HUES64 (cell line): ENCODE results near the gene WDCP.
"Not testable (repeated sequence)": the region's sequence is repeated elsewhere in the genome, so short reads cannot be mapped to it uniquely, and the experiment has no call there.

Experiments
- H3K27ac ChIP-seq: 2 replicates; pipeline ENCODE4 v1.7.0; 2013; ENCODE audit warnings: low read depth, low read length, inconsistent platforms
- H3K27me3 ChIP-seq: 2 replicates; pipeline ENCODE4 v1.6.1; 2013; ENCODE audit warnings: mild to moderate bottlenecking, low read length; ENCODE audit not compliant: insufficient read depth
- H3K36me3 ChIP-seq: 2 replicates; pipeline ENCODE4 v1.6.1; 2013; ENCODE audit warnings: mild to moderate bottlenecking, low read length; ENCODE audit not compliant: insufficient read depth
- H3K4me1 ChIP-seq: 2 replicates; pipeline ENCODE4 v1.6.1; 2013; ENCODE audit warnings: mild to moderate bottlenecking, low read length, moderate library complexity; ENCODE audit not compliant: insufficient read depth
- H3K4me3 ChIP-seq: 2 replicates; pipeline ENCODE4 v1.5.1; 2013; ENCODE audit warnings: mild to moderate bottlenecking, low read length, moderate library complexity
- H3K9ac ChIP-seq: 2 replicates; pipeline ENCODE4 v1.6.1; 2013; ENCODE audit warnings: mild to moderate bottlenecking, low read depth, low read length
- H3K9me3 ChIP-seq: 2 replicates; pipeline ENCODE4 v1.6.1; 2013; ENCODE audit warnings: low read depth, low read length; ENCODE audit not compliant: insufficient read depth
- WGBS: fragments of 150-250, 120-280 bp; methylation state at CpG from one replicate; pipeline ENCODE4 v1.1.7; 2013; ENCODE audit warnings: missing lambda C conversion rate; 5-methylcytosine and 5-hydroxymethylcytosine counted together

WDCP gene

GRCh38 chr2:24021122-24021998 is 25.8 kb downstream of the WDCP start:
- Histone ChIP-seq H3K36me3 (peaks cover 14% of the 10 kb centered on the region; the same call in 1 of the 2 replicates), H3K9me3 (no peaks in the 10 kb centered on the region), H3K27me3 (no peaks in the 10 kb centered on the region), H3K27ac (no peak overlapping the region), H3K4me3 (no peak overlapping the region), H3K4me1 (peaks cover 20% of the 10 kb centered on the region), H3K9ac (no peak overlapping the region)
- WGBS = 80% methylated on average over 19 of the region's 19 CpGs

- 84% methylated on average over 4 of the region's 4 CpGs for WGBS
- Histone ChIP-seq H3K36me3 (peaks cover 14% of the 10 kb centered on the region; the same call in 1 of the 2 replicates), H3K9me3 (no peaks in the 10 kb centered on the region), H3K27ac (no peak overlapping the region), H3K27me3 (no peaks in the 10 kb centered on the region), H3K9ac (no peak overlapping the region), H3K4me1 (peaks cover 23% of the 10 kb centered on the region), H3K4me3 (no peak overlapping the region)
Observed at GRCh38 chr2:24020244-24020643, 26.9 kb downstream of the WDCP start.

GRCh38 chr2:24019729-24020128 is 27.5 kb downstream of the WDCP start:
- Histone ChIP-seq H3K36me3 (peaks cover 14% of the 10 kb centered on the region; the same call in 1 of the 2 replicates), H3K4me1 (peaks cover 18% of the 10 kb centered on the region), H3K27me3 (no peaks in the 10 kb centered on the region), H3K4me3 (no peak overlapping the region), H3K9ac (no peak overlapping the region), H3K27ac (no peak overlapping the region), H3K9me3 (no peaks in the 10 kb centered on the region)
- 97% methylated on average over 5 of the region's 5 CpGs for WGBS

DNA sequence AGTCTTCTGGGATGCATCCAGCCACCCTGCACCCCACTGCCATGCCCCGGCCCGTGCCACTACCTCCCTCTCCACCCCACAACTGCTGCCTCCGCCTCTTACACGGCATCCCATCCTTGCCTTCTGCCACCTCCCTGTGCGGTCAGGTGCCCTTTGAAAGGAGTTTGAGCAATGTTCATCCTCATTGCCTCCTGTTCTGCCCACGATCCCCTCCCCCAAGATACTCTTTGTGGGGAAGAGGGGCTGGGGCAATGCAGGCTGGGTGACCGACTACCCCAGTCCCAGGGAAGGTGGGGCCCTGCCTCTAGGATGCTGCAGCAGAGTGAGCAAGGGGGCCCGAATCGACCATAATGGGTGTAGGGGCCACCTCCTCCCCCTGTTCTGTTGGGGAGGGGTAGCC is 28.9 kb downstream of the WDCP start:
- Histone ChIP-seq H3K4me1 (peaks cover 13% of the 10 kb centered on the region; the same call in 1 of the 2 replicates), H3K9me3 (no peaks in the 10 kb centered on the region), H3K36me3 (peaks cover 7% of the 10 kb centered on the region; the same call in 1 of the 2 replicates), H3K4me3 (no peak overlapping the region), H3K27me3 (no peaks in the 10 kb centered on the region), H3K27ac (no peak overlapping the region), H3K9ac (no peak overlapping the region)
- WGBS = 83% methylated on average over 9 of the region's 9 CpGs

DNA sequence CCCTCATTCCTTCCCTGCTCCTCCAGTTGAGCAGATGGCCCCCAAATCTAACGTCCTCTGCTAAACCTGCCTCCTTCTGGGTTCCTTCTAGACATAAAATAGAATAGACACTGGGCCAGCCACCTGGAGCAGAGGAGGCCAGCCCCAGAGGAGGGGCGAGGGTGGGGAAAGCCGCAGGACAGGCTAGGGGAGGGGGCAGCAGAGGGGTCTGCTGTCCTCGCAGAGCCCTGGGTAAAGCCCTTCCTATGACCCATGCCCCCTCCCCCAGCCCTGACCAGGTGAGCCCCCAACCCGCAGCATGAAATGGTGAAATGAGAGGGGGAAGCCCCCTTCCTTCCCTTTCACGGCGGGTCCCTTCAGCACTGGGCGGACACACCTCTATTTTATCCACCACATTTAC is 29.5 kb downstream of the WDCP start:
- Histone ChIP-seq H3K4me1 (peaks cover 13% of the 10 kb centered on the region; the same call in 1 of the 2 replicates), H3K27ac (no peak overlapping the region), H3K9ac (no peak overlapping the region), H3K9me3 (no peaks in the 10 kb centered on the region), H3K27me3 (no peaks in the 10 kb centered on the region), H3K4me3 (no peak overlapping the region), H3K36me3 (peaks cover 3% of the 10 kb centered on the region; the same call in 1 of the 2 replicates)
- 86% methylated on average over 7 of the region's 8 CpGs for WGBS

DNA sequence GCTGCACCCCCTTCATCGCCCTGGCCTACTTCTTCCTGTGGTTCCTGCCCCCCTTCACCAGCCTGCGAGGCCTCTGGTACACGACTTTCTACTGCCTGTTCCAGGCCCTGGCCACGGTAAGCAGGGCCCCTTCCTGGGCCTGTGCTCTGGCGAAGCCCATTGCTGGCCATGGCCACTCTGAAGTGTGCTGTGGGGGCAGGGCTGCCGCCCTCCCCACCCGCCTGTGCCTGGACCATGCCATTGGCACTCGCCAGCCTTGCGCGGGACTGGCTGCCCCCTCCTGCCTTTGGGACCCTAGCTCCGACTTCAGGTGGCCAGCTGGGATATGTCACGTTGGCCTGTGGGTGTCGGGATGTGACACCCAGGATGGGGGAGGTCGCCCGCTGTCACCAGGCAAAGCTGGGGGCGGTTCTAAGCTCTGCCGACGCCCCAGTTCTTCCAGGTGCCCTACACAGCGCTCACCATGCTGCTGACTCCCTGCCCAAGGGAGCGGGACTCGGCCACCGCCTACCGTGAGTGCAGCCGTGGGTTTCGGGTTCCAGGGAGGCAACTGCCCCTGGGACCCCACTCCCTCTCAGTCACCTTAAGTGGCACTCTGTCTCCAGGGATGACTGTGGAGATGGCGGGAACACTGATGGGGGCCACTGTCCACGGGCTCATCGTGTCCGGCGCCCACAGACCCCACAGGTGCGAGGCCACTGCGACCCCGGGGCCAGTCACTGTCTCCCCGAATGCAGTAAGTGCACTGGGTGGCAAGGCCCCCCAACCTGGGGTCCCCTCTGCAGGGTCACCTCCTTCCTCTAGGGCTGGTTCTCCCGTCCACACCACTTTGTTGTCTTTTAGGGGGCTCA is 30.1 kb downstream of the WDCP start:
- no peak overlapping the region for H3K4me3 ChIP-seq
- H3K27ac ChIP-seq = no peak overlapping the region
- WGBS = 92% methylated on average over 35 of the region's 35 CpGs
- no peak overlapping the region for H3K9ac ChIP-seq
- H3K27me3 ChIP-seq = no peaks in the 10 kb centered on the region
- H3K9me3 ChIP-seq = no peaks in the 10 kb centered on the region
- peaks cover 13% of the 10 kb centered on the region; the same call in 1 of the 2 replicates for H3K4me1 ChIP-seq
- H3K36me3 ChIP-seq = no peaks in the 10 kb centered on the region

DNA sequence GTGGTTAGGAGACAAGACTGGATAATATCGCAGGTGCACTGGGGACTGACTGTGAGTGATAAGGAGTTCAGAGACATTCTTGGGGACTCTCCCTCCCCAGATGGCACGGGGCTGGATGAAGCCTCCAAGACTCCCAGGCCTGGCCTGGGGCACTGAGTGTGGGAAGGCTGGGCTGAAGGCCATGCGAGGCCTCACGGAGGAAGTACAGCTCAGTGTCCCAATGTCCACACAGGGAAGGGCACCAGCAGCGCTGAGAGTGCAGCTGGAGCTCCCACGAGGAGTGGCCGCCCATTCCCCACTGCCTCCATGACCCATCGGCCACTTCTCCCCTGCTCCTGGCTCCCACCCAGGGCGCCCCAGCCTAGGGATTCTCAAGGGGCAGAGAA is 30.8 kb downstream of the WDCP start:
- peak overlapping the region; percentile 40; the same call in 1 of the 2 replicates for H3K27ac ChIP-seq

GRCh38 chr2:24015562-24016375 is 31.4 kb downstream of the WDCP start:
- H3K9ac ChIP-seq = no peak overlapping the region
- H3K4me3 ChIP-seq = no peak overlapping the region
- H3K27ac ChIP-seq = peak overlapping the region; percentile 40; the same call in 1 of the 2 replicates

More for the DNA sequence above, 30.8 kb downstream of the WDCP start:
- no peak overlapping the region for H3K4me3 ChIP-seq
- H3K4me1 ChIP-seq = peaks cover 13% of the 10 kb centered on the region; the same call in 1 of the 2 replicates
- no peaks in the 10 kb centered on the region for H3K27me3 ChIP-seq
- no peaks in the 10 kb centered on the region for H3K36me3 ChIP-seq
- 89% methylated on average over 9 of the region's 9 CpGs for WGBS
- H3K9me3 ChIP-seq = no peaks in the 10 kb centered on the region
- H3K9ac ChIP-seq = no peak overlapping the region

GRCh38 chr2:24014902-24015301 is 32.3 kb downstream of the WDCP start:
- H3K27ac ChIP-seq = not testable (repeated sequence)

More at GRCh38 chr2:24015562-24016375, 31.4 kb downstream of the WDCP start:
- no peaks in the 10 kb centered on the region for H3K36me3 ChIP-seq
- H3K9me3 ChIP-seq = no peaks in the 10 kb centered on the region
- peaks cover 2% of the 10 kb centered on the region; the same call in 1 of the 2 replicates for H3K27me3 ChIP-seq
- peaks cover 15% of the 10 kb centered on the region; the same call in 1 of the 2 replicates for H3K4me1 ChIP-seq
- WGBS = 61% methylated on average over 11 of the region's 11 CpGs

DNA sequence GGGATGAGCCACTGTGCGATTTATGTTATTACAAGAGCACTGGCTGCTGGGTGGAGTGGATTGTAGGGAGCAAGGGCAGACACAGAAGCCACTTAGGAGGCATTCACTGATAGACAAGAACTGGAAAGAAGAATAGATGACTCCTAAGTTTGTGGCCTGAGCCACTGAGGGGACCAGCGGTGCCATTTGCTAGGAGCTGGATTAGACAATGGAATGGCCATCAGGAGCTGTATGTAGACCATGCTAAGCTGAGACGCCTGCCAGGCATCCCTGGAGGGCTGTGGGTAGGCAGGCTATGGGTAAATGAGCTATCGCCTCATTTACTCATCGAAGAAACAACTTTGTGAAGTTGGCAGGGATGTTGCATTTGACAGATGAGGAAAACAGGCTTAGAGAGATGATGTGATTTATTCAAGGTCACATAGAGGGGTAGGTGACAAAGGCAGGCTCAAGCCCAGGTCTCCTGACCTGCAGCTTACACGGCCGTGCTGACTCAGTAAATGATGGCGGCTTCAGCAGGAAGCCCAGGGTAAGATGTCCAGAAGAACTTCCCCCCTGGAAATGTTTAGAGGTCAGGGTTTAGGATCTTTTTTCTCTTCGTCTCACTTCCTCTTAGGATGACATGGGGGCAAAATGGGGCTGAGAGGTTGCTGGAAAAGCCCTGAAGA is 34.5 kb downstream of the WDCP start:
- H3K27ac ChIP-seq = no peak overlapping the region
- no peak overlapping the region for H3K4me3 ChIP-seq
- 80% methylated on average over 9 of the region's 9 CpGs for WGBS

More at GRCh38 chr2:24014902-24015301, 32.3 kb downstream of the WDCP start:
- H3K27me3 ChIP-seq = peaks cover 10% of the 10 kb centered on the region
- H3K4me3 ChIP-seq, H3K9ac ChIP-seq, H3K9me3 ChIP-seq, H3K36me3 ChIP-seq: not testable (repeated sequence)
- 85% methylated on average over 6 of the region's 6 CpGs for WGBS
- H3K4me1 ChIP-seq = peaks cover 19% of the 10 kb centered on the region; the same call in 1 of the 2 replicates

More for the DNA sequence above, 34.5 kb downstream of the WDCP start:
- Histone ChIP-seq H3K36me3 (no peaks in the 10 kb centered on the region), H3K4me1 (peaks cover 18% of the 10 kb centered on the region), H3K9ac (no peak overlapping the region), H3K9me3 (no peaks in the 10 kb centered on the region), H3K27me3 (peaks cover 21% of the 10 kb centered on the region)
